Glutamatergic neuron (in vitro differentiated cells): ENCODE data around the gene TANGO6. TPM values are rescaled to one million over a fixed set of nuclear protein-coding genes. Genes with fewer than 3 reads are reported as not detected.

Experiments
- DNase-seq: peaks from one replicate; pipeline ENCODE4 v3.0.0; 2022
- H3K27ac Mint-ChIP-seq: one replicate; pipeline ENCODE4 v1.8.0; 2020; ENCODE audit warnings: mild to moderate bottlenecking, mixed read lengths, inconsistent platforms; ENCODE audit not compliant: unreplicated experiment
- H3K27me3 Mint-ChIP-seq: one replicate; pipeline ENCODE4 v1.8.0; 2020; ENCODE audit warnings: mild to moderate bottlenecking, moderate library complexity, mixed read lengths, inconsistent platforms; ENCODE audit not compliant: unreplicated experiment
- H3K36me3 Mint-ChIP-seq: one replicate; pipeline ENCODE4 v1.8.0; 2020; ENCODE audit warnings: mild to moderate bottlenecking, mixed read lengths, inconsistent platforms; ENCODE audit not compliant: unreplicated experiment
- H3K4me1 Mint-ChIP-seq: one replicate; pipeline ENCODE4 v1.8.0; 2020; ENCODE audit warnings: mild to moderate bottlenecking, low read depth, mixed read lengths, inconsistent platforms; ENCODE audit not compliant: unreplicated experiment
- H3K4me3 Mint-ChIP-seq: one replicate; pipeline ENCODE4 v1.8.0; 2020; ENCODE audit warnings: mild to moderate bottlenecking, mixed read lengths, inconsistent platforms; ENCODE audit not compliant: unreplicated experiment
- H3K9me3 Mint-ChIP-seq: one replicate; pipeline ENCODE4 v1.8.0; 2020; ENCODE audit warnings: mild to moderate bottlenecking, moderate library complexity, mixed read lengths, inconsistent platforms; ENCODE audit not compliant: unreplicated experiment
- CTCF ChIP-seq: fragments of 200-600 bp; sonication (generic); IDR thresholded peaks from one replicate; pipeline ENCODE4 v1.5.0; 2021; ENCODE audit not compliant: partially characterized antibody, unreplicated experiment
- total RNA-seq: library from RNA; stranded (reverse); fragmentation: NEBNext Ultra II Directional; extraction: Animal tissue kit (Norgen Biotek cat#: 25700); gene quantifications from one replicate; pipeline ENCODE4 v1.2.1, GENCODE V29; 2021; ENCODE audit not compliant: unreplicated experiment

Gene TANGO6
- total RNA-seq, 1 donor from 2014 or later = 16.1 TPM

- H3K4me3 Mint-ChIP-seq = no peak overlapping the region
- H3K9me3 Mint-ChIP-seq = no peaks in the 10 kb centered on the region
- no peak for TF ChIP-seq CTCF
- H3K27ac Mint-ChIP-seq = no peak overlapping the region
- no peaks in the 10 kb centered on the region for H3K4me1 Mint-ChIP-seq
- DNase-seq = no peak
- no peaks in the 10 kb centered on the region for H3K36me3 Mint-ChIP-seq
- H3K27me3 Mint-ChIP-seq = no peaks in the 10 kb centered on the region
These were observed 43.8 kb downstream of the TANGO6 start for GRCh38 chr16:68887107-68887506.

- DNase-seq = no peak
- Mint-ChIP-seq H3K9me3 (no peaks in the 10 kb centered on the region), H3K36me3 (no peaks in the 10 kb centered on the region), H3K27me3 (no peaks in the 10 kb centered on the region), H3K27ac (no peak overlapping the region), H3K4me3 (no peak overlapping the region), H3K4me1 (no peaks in the 10 kb centered on the region)
- TF ChIP-seq CTCF = no peak
These were observed 46.3 kb downstream of the TANGO6 start for GRCh38 chr16:68889508-68890150.

- Mint-ChIP-seq H3K4me1 (no peaks in the 10 kb centered on the region), H3K27me3 (no peaks in the 10 kb centered on the region), H3K9me3 (no peaks in the 10 kb centered on the region), H3K4me3 (no peak overlapping the region), H3K36me3 (no peaks in the 10 kb centered on the region), H3K27ac (no peak overlapping the region)
- no peak for TF ChIP-seq CTCF
- DNase-seq = no peak
These were observed 48.9 kb downstream of the TANGO6 start for GRCh38 chr16:68892214-68892613.

GRCh38 chr16:68892898-68893297, 49.6 kb downstream of the TANGO6 start:
- H3K27me3 Mint-ChIP-seq = no peaks in the 10 kb centered on the region
- no peaks in the 10 kb centered on the region for H3K36me3 Mint-ChIP-seq
- no peak for DNase-seq
- H3K4me3 Mint-ChIP-seq = no peak overlapping the region
- no peak overlapping the region for H3K27ac Mint-ChIP-seq
- H3K9me3 Mint-ChIP-seq = no peaks in the 10 kb centered on the region
- no peak for TF ChIP-seq CTCF
- no peaks in the 10 kb centered on the region for H3K4me1 Mint-ChIP-seq

- H3K27me3 Mint-ChIP-seq = no peaks in the 10 kb centered on the region
These were observed 50.7 kb downstream of the TANGO6 start for GRCh38 chr16:68893710-68894705.

More at GRCh38 chr16:68893710-68894705, 50.7 kb downstream of the TANGO6 start:
- Mint-ChIP-seq H3K9me3 (no peaks in the 10 kb centered on the region), H3K4me3 (no peak overlapping the region), H3K36me3 (no peaks in the 10 kb centered on the region), H3K27ac (no peak overlapping the region), H3K4me1 (no peaks in the 10 kb centered on the region)
- no peak for DNase-seq
- no peak for TF ChIP-seq CTCF
